ENCODE data around the gene IL25.

The IL25 gene

GRCh38 chr14:23407516-23408306, 35.1 kb downstream of the IL25 start, which contains the start of gene MYH6:
Gene MYH6, minus strand, starts transcription at chr14:23408273. Its CDS starts 1,050 bp downstream, at chr14:23407223.
- TF ChIP-seq CTCF (IDR thresholded peaks at IDR 0.05; ENCODE audit: low read depth, low read length) = no peak
- no peak for DNase-seq (ENCODE audit: extremely low read depth, low read depth)

- no peak for DNase-seq (ENCODE audit: extremely low read depth, low read depth)
- TF ChIP-seq CTCF (IDR thresholded peaks at IDR 0.05; ENCODE audit: low read depth, low read length) = no peak
Observed at GRCh38 chr14:23408307-23408630, 35.7 kb downstream of the IL25 start.

GRCh38 chr14:23409475-23409874, 36.9 kb downstream of the IL25 start:
- no peak for DNase-seq (ENCODE audit: extremely low read depth, low read depth)

GRCh38 chr14:23409966-23410635, 37.5 kb downstream of the IL25 start:
- TF ChIP-seq CTCF (IDR thresholded peaks at IDR 0.05; ENCODE audit: low read depth, low read length) = no peak
- no peak for DNase-seq (ENCODE audit: extremely low read depth, low read depth)

More at GRCh38 chr14:23409475-23409874, 36.9 kb downstream of the IL25 start:
- TF ChIP-seq CTCF (IDR thresholded peaks at IDR 0.05; ENCODE audit: low read depth, low read length) = no peak

GRCh38 chr14:23411563-23412525, 39.2 kb downstream of the IL25 start:
- no peak for TF ChIP-seq CTCF (IDR thresholded peaks at IDR 0.05; ENCODE audit: low read depth, low read length)
- DNase-seq (ENCODE audit: extremely low read depth, low read depth) = no peak

- DNase-seq (ENCODE audit: extremely low read depth, low read depth) = no peak
- TF ChIP-seq CTCF (IDR thresholded peaks at IDR 0.05; ENCODE audit: low read depth, low read length) = no peak
Observed at GRCh38 chr14:23413681-23414080, 41.1 kb downstream of the IL25 start.

All from AG09319 (cell line).